ENCODE data around the gene NRXN2.

The NRXN2 gene

GRCh38 chr11:64695548-64695947 is 27.4 kb downstream of the NRXN2 start:
- DNase-seq = no peak

- DNase-seq = peak; percentile 35 to 36
These were observed 28.1 kb downstream of the NRXN2 start for GRCh38 chr11:64694821-64695365.

GRCh38 chr11:64694026-64694755 is 28.8 kb downstream of the NRXN2 start:
- no peak for DNase-seq

DNA sequence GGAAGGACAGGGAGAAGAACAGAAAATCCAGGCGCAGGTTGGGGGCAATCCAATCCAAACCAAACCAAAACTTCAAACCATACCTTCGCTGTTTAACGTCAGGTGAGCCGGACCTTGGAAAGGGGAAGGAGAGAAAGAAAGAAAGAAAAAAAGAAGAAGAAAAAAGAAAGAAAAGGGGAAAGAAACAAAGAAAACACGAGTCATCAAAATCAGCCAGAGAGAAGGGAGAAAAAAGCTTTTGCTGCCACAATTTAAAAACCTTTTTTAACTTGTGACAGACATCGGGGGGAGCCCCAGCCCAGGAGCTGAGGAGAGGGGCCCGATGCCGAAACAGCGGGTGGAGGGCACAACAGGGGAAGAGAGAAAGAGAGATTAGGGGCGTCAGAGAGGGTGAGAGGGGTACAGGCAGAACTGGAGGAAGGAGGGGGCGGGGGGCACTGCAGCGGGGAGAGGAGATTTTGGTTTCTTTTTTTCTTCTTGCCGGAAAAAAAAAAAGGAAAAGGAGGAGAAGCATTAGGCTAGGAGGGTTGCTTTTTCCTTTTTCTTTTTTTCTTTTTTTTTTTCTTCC is 30.1 kb downstream of the NRXN2 start:
- DNase-seq = no peak

- DNase-seq = no peak
These were observed 31.5 kb downstream of the NRXN2 start for GRCh38 chr11:64691543-64691942.

DNA sequence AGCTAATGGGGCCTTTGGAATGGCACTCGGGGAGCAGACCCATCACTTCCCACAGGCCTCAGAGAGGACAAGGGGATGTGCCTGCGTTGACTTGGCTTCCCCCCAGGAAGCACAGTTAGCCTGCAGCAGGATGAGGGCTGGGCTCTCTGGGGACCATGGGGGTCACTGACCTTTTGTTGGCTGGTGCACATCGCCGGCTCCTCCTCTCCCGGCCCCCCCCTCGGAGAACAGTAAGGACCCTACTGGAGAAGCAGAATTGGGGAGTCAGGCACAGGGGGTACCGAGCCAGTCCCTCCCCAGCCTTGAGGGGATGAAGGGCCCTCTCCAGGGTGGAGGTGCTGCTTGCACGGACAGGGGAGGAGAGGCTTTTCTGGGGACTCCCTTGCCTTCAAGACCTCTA is 32.8 kb downstream of the NRXN2 start:
- DNase-seq = no peak

- DNase-seq = peak; percentile 70 to 90
These were observed 34.4 kb downstream of the NRXN2 start for GRCh38 chr11:64688534-64688982.

GRCh38 chr11:64687643-64688533 is 35.1 kb downstream of the NRXN2 start:
- no peak for DNase-seq

- no peak for DNase-seq
These were observed 35.8 kb downstream of the NRXN2 start for GRCh38 chr11:64687204-64687603.

DNA sequence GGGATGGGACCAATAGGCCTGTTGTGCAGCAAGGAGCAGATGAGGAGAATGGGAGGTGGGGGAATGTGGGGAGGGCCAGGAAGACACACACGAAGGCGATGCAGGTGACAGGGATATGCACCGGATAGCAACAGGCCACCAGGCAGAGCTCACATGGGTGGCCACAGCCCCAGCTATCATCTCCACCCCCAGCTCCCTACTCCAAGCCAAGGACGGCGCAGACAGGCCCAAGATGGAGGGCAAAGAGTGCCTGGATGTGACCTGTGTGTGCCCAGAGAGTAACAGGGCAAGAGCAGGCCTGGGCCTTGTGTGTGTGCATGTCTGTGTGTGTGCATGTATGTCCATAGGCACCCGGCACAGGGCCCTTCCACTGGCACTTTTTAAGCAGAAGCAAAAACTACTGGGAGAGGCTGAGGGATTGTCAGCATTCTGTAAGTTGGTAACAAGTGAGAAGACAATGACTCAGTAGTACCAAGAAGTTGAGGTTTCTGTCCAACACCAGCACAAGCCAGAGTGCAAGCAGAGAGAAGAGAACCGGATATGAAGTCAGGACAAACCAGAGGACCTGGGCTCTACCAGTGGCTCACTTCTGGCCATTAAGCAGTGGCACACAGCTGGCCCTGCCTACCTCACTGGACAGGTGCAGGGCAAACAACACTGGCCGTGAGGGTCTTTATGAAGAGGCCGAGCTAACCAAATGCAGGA is 36.4 kb downstream of the NRXN2 start:
- DNase-seq = no peak

DNA sequence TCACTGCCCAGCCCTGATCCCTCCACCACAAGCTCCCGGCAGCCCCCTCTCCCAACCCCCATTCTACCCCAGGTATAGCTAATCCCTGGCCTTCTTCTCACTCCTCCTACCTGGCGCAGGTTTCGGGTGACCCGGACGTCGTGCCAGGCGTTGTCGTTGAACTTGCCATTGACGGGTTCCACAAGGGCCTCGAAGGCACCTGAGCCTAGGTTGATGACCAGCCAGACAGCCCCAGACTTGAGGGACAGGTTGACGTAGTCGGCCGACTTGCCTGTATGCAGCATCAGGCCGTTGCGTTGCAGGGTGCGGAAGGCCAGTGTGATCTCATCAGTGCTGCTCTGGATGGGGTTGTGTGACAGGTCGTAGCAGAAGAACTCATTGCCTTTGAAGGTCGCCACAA is 37.5 kb downstream of the NRXN2 start:
- no peak for DNase-seq

DNA sequence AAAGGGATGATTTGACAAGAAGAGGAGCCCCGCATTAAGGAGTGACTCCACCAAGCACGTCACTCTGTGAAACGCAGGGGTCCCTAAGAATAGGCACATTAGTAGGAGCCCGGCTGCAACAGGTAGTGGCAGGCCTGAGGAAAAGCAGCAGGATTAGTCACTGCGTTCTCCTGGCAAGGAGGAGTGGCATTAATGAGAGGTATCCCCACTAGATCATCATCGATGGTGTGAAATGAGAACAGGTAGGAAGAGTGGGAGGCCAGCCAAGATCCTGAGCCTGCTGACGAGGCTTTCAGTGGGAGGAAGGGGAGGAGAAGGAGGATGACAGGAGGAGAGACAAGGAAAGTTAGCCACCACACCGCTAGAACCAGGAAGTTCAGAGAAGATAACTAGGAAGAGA is 38.6 kb downstream of the NRXN2 start:
- DNase-seq = no peak

DNA sequence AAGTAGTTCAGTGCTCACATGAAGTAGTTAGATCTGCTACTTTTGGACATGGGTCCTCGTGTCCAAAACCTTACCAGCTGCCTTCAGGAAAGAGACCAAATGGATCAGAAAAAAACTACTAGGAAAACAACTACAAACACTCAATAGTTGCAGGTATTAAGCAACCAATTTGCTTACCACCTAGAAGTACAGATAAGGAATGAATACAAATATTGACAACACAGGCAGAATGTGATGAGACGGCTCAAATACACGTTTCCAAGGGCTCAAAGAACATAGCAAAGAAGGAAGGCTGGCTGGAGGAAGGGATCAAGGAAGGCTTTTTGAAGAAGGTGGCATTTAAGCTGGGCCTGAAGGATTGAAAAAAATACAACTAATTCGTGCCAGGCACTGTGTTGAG is 41.8 kb downstream of the NRXN2 start:
- no peak for DNase-seq

DNA sequence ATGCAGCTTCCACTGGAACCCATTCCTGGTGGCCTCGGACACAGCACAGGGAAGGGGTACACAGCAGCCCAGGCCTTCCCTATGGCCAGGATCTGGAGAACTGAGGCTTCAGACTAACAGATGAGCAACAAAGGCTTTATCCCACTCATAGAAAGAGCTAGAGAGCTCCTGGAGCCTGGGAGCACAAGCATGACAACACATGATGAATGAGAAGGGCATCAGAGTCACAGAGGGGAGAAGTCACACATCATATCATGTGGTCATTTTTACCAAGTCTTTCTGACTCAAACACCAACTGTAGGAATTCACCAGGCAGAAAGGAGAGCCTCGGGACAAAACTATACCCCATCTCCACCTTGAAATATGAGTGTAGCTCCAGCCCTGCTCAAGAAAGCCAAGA is 43.2 kb downstream of the NRXN2 start:
- no peak for DNase-seq

DNA sequence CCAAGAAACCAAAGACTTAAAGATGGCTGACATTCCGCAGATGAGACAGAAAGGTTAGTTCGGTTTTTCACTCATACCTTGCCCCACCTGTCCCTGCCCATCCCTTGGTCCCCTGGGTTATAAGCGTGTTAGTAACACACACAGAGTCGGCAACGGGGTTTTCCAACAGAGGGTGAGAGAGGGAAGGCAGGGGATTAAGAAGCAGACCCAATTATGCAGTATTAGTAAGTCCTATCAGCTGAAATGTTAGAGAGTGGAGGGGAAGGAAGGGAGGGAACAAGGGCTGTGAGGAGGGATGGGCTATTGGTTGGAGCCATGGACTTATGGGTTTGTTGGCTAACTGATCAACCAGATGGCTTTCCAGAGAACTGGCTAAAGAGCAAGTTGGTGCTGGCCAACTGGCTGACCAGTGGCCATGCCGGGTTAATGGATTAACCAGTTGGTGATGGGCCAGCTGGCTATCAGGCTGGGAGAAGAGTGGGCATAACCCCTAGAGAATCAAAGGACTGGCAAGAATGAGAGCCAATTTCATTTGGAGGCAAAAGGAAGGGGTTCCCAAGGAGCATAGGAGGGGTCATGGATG is 45.5 kb downstream of the NRXN2 start:
- DNase-seq = no peak

GRCh38 chr11:64676261-64676615 is 46.8 kb downstream of the NRXN2 start:
- DNase-seq = no peak

GRCh38 chr11:64675450-64676260 is 47.3 kb downstream of the NRXN2 start:
- DNase-seq = no peak

DNA sequence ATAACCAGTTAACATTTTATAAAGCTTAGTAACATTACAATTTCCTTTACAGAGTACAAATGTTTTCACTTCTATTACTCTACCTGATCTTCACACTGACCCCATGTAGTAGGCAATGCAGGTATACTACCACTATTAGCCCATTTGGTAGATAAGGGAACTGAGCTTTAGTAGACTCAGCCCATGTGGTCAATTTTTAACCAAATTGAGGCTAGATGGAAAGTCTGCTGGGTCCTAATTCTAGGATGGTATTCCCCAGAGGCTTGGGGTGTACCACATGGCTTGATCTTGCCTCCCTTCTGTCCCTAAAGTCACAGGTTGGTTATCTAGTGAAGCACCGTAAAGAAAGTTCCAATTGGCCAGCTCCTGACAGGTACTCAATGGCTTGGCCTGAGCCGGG is 48.2 kb downstream of the NRXN2 start:
- DNase-seq = no peak

- no peak for DNase-seq
These were observed 49.7 kb downstream of the NRXN2 start for GRCh38 chr11:64673279-64673678.

DNA sequence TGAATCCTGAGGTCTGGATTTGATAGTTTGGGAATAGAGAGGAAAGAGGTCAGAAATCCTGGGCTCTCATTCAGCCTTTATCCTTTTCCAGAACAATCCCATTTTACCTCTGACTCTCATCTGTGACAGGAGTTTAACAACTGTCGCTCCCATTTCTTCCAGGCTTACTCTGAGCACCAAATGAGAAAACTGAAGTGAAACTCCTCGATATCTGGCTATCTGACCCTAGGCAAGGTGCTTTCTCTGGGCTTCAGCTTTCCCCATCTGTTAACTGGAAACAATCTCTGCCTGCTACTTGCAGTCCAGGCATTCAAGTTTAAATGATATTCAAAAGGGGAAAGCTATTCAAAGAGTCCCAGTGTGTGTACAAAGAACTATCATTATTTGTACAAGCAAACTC is 50.1 kb downstream of the NRXN2 start:
- no peak for DNase-seq

- DNase-seq = no peak
These were observed 52.0 kb downstream of the NRXN2 start for GRCh38 chr11:64670975-64671374.

Data from NCI-H187 (cell line).